H1 (cell line): ENCODE results near the gene PALM2AKAP2. TPM values are rescaled to one million over a fixed set of nuclear protein-coding genes. Genes with fewer than 3 reads are reported as not detected.

ENCODE experiments used
- CTCF ChIA-PET: fragments of 300-600 bp; sonication (Branson Sonifier 250); formaldehyde crosslinking; loops from one replicate; lab custom pipeline; 2021; ENCODE audit not compliant: partially characterized antibody; lab: Charles Lee
- POLR2A ChIA-PET: fragments of 300-600 bp; sonication (Branson Sonifier 250); formaldehyde crosslinking; loops from one replicate; lab custom pipeline; 2021; ENCODE audit warnings: inconsistent platforms; ENCODE audit not compliant: partially characterized antibody; lab: Charles Lee
- DNase-seq, 2 experiments: peaks; one replicate each; pipeline versions ENCODE4 v3.0.0 to v3.0.0-alpha.2; 2010 to 2022; ENCODE audit warnings: low spot score in 2 of 2, low read depth in 1 of 2, mixed read lengths in 1 of 2
- FAIRE-seq: peaks from 2 replicates; lab custom pipeline; 2011; peaks lifted over from hg19 to GRCh38; lab: Jason Lieb, UNC
- H2AFZ ChIP-seq: 2 replicates; pipeline ENCODE4 v1.8.1; 2012; ENCODE audit warnings: low read length, inconsistent platforms
- H2AK5ac ChIP-seq: 2 replicates; pipeline ENCODE4 v1.6.1; 2013; ENCODE audit warnings: low read depth, low read length
- H2BK120ac ChIP-seq: replicated peaks from 2 replicates; pipeline ENCODE3; 2013; ENCODE audit warnings: low read depth, low read length, inconsistent platforms
- H2BK12ac ChIP-seq: 2 replicates; pipeline ENCODE4 v1.6.1; 2013; ENCODE audit warnings: low read depth, low read length
- H2BK15ac ChIP-seq: 2 replicates; pipeline ENCODE4 v1.6.1; 2013; ENCODE audit warnings: low read length
- H2BK20ac ChIP-seq: 2 replicates; pipeline ENCODE4 v1.6.1; 2013; ENCODE audit warnings: low read length
- H2BK5ac ChIP-seq: 2 replicates; pipeline ENCODE4 v1.6.1; 2013; ENCODE audit warnings: low read depth, low read length
- H3K14ac ChIP-seq: 2 replicates; pipeline ENCODE4 v1.6.1; 2013; ENCODE audit warnings: inconsistent platforms; ENCODE audit not compliant: insufficient read length
- H3K18ac ChIP-seq: 2 replicates; pipeline ENCODE4 v1.6.1; 2013; ENCODE audit warnings: low read length; ENCODE audit errors: extremely low read depth
- H3K23ac ChIP-seq: 2 replicates; pipeline ENCODE4 v1.6.1; 2013; ENCODE audit warnings: inconsistent platforms; ENCODE audit not compliant: insufficient read length
- H3K23me2 ChIP-seq: 2 replicates; pipeline ENCODE4 v1.6.1; 2013; ENCODE audit warnings: low read depth, low read length
- H3K27ac ChIP-seq: 2 replicates; pipeline ENCODE4 v1.6.1; 2011; ENCODE audit warnings: low read depth, low read length, inconsistent platforms
- H3K27me3 ChIP-seq, 4 experiments: replicated peaks in 1 of 4; 1 replicate in 1 of 4; 2 replicates in 3 of 4; pipeline versions ENCODE4 v1.6.1 to v1.8.1; 2011 to 2013; ENCODE audit warnings: low read length in 3 of 4, mild to moderate bottlenecking in 3 of 4, inconsistent platforms in 2 of 4, mixed read lengths in 2 of 4, moderate library complexity in 1 of 4; ENCODE audit not compliant: control insufficient read depth in 3 of 4, insufficient read depth in 3 of 4; ENCODE audit errors: extremely low read depth in 1 of 4
- H3K36me3 ChIP-seq, 4 experiments: 2 replicates each; pipeline versions ENCODE4 v1.6.1 to v1.8.1; 2011 to 2013; ENCODE audit warnings: mild to moderate bottlenecking in 4 of 4, low read length in 3 of 4, moderate library complexity in 2 of 4, control low read depth in 1 of 4, inconsistent platforms in 1 of 4; ENCODE audit not compliant: insufficient read depth in 4 of 4, control insufficient read depth in 2 of 4
- H3K4ac ChIP-seq: replicated peaks from 2 replicates; pipeline ENCODE3; 2013; ENCODE audit warnings: low read length, low read depth, mixed read lengths, inconsistent platforms; ENCODE audit not compliant: insufficient read length
- H3K4me1 ChIP-seq, 4 experiments: replicated peaks in 1 of 4; 1 replicate in 1 of 4; 2 replicates in 3 of 4; pipeline versions ENCODE4 v1.6.1 to v1.8.1; 2011 to 2013; ENCODE audit warnings: low read length in 3 of 4, inconsistent platforms in 2 of 4, mixed read lengths in 1 of 4; ENCODE audit not compliant: insufficient read depth in 4 of 4, control insufficient read depth in 3 of 4
- H3K4me2 ChIP-seq, 2 experiments: 2 replicates each; pipeline versions ENCODE4 v1.6.1 to v1.8.1; 2011 to 2013; ENCODE audit warnings: low read depth in 2 of 2, low read length in 2 of 2, control low read depth in 1 of 2, inconsistent platforms in 1 of 2, mild to moderate bottlenecking in 1 of 2; ENCODE audit not compliant: insufficient read depth in 1 of 2
- H3K4me3 ChIP-seq, 4 experiments: fragments of 200-600, 300-600 bp in 1 of 4; sonication (generic), shearing (Covaris generic), sonication (Bioruptor Twin) in 1 of 4; 2 replicates each; pipeline versions ENCODE4 v1.5.1 to v1.8.1; 2011 to 2016; ENCODE audit warnings: low read length in 4 of 4, low read depth in 3 of 4, control low read depth in 2 of 4, inconsistent platforms in 2 of 4, mild to moderate bottlenecking in 2 of 4, mixed read lengths in 1 of 4, moderate library complexity in 1 of 4; ENCODE audit not compliant: insufficient read depth in 2 of 4; ENCODE audit errors: extremely low read depth in 1 of 4
- H3K56ac ChIP-seq: replicated peaks from 2 replicates; pipeline ENCODE3; 2013; ENCODE audit warnings: low read depth, mild to moderate bottlenecking, mixed read lengths, low read length, inconsistent platforms; ENCODE audit not compliant: insufficient read length
- H3K79me1 ChIP-seq: 2 replicates; pipeline ENCODE4 v1.6.1; 2013; ENCODE audit warnings: low read depth, low read length, control low read depth
- H3K79me2 ChIP-seq, 2 experiments: 2 replicates each; pipeline versions ENCODE4 v1.6.1 to v1.8.1; 2012 to 2013; ENCODE audit warnings: low read length in 2 of 2, mild to moderate bottlenecking in 2 of 2, inconsistent platforms in 1 of 2; ENCODE audit not compliant: insufficient read depth in 2 of 2, control insufficient read depth in 1 of 2
- H3K9ac ChIP-seq, 4 experiments: replicated peaks in 1 of 4; 1 replicate in 1 of 4; 2 replicates in 3 of 4; pipeline versions ENCODE4 v1.6.1 to v1.8.1; 2011 to 2013; ENCODE audit warnings: low read depth in 3 of 4, low read length in 3 of 4, control low read depth in 2 of 4, mild to moderate bottlenecking in 2 of 4, moderate library complexity in 2 of 4, inconsistent platforms in 1 of 4; ENCODE audit errors: extremely low read depth in 1 of 4
- H3K9me3 ChIP-seq, 2 experiments: 2 replicates each; pipeline versions ENCODE4 v1.6.1 to v1.8.1; 2012 to 2013; ENCODE audit warnings: mild to moderate bottlenecking in 2 of 2, moderate library complexity in 2 of 2, control low read depth in 1 of 2, inconsistent platforms in 1 of 2, low read depth in 1 of 2, low read length in 1 of 2, mixed read lengths in 1 of 2; ENCODE audit not compliant: insufficient read depth in 2 of 2
- H4K20me1 ChIP-seq, 2 experiments: replicated peaks in 1 of 2; 2 replicates each; pipeline versions ENCODE3 to v1.8.1; 2011 to 2013; ENCODE audit warnings: inconsistent platforms in 2 of 2, low read length in 2 of 2, mild to moderate bottlenecking in 1 of 2; ENCODE audit not compliant: insufficient read depth in 2 of 2, control insufficient read depth in 1 of 2
- H4K5ac ChIP-seq: 2 replicates; pipeline ENCODE4 v1.6.1; 2013; ENCODE audit warnings: low read length, low read depth, mixed read lengths, inconsistent platforms; ENCODE audit not compliant: insufficient read length
- H4K8ac ChIP-seq: 2 replicates; pipeline ENCODE4 v1.8.0; 2013; ENCODE audit warnings: mild to moderate bottlenecking, moderate library complexity, low read length, inconsistent platforms; ENCODE audit not compliant: insufficient read depth; ENCODE audit errors: extremely low read depth
- H4K91ac ChIP-seq: replicated peaks from 2 replicates; pipeline ENCODE3; 2013; ENCODE audit warnings: low read length, mixed read lengths, inconsistent platforms; ENCODE audit not compliant: insufficient read length
- BRCA1 ChIP-seq: IDR thresholded peaks from 2 replicates; pipeline ENCODE4 v1.6.1; 2012; ENCODE audit warnings: low read depth, low read length, improper control_type of control experiment
- CREB1 ChIP-seq: IDR thresholded peaks from 2 replicates; pipeline ENCODE4 v1.6.1; 2012; ENCODE audit warnings: inconsistent platforms
- E2F6 ChIP-seq: IDR thresholded peaks from 2 replicates; pipeline ENCODE4 v1.6.1; 2012; ENCODE audit warnings: inconsistent platforms
- EGR1 ChIP-seq: IDR thresholded peaks from 2 replicates; pipeline ENCODE4 v1.6.1; 2011; ENCODE audit warnings: low read depth, low read length, borderline replicate concordance
- EZH2 ChIP-seq: fragments of 200-600 bp; sonication (generic); IDR thresholded peaks from 2 replicates; pipeline ENCODE4 v1.7.1; 2012; ENCODE audit warnings: low read depth, mild to moderate bottlenecking, moderate library complexity, low read length, inconsistent platforms; ENCODE audit not compliant: severe bottlenecking
- GABPA ChIP-seq: IDR thresholded peaks from 2 replicates; pipeline ENCODE4 v1.6.1; 2011; ENCODE audit warnings: mild to moderate bottlenecking, low read length, moderate library complexity, borderline replicate concordance; ENCODE audit not compliant: insufficient read depth
- KDM5A ChIP-seq: fragments of 200-600 bp; IDR thresholded peaks from 2 replicates; pipeline ENCODE4 v1.7.1; 2012; ENCODE audit warnings: mild to moderate bottlenecking, low read length, inconsistent platforms, mixed read lengths
- MAX ChIP-seq: IDR thresholded peaks from 2 replicates; pipeline ENCODE4 v1.6.1; 2012; ENCODE audit warnings: inconsistent platforms
- POU5F1 ChIP-seq: IDR thresholded peaks from 2 replicates; pipeline ENCODE4 v1.6.1; 2011; ENCODE audit warnings: low read depth, mild to moderate bottlenecking, low read length, moderate library complexity
- SP2 ChIP-seq: IDR thresholded peaks from 2 replicates; pipeline ENCODE4 v1.6.1; 2012; ENCODE audit warnings: mild to moderate bottlenecking, low read length, inconsistent platforms
- TCF12 ChIP-seq: IDR thresholded peaks from 2 replicates; pipeline ENCODE4 v1.6.1; 2011; ENCODE audit warnings: low read depth, mild to moderate bottlenecking, low read length
- USF2 ChIP-seq: IDR thresholded peaks from 2 replicates; pipeline ENCODE4 v1.6.1; 2011; ENCODE audit warnings: low read length, improper control_type of control experiment
- YY1 ChIP-seq: IDR thresholded peaks from 2 replicates; pipeline ENCODE4 v1.6.1; 2011; ENCODE audit warnings: low read depth, mild to moderate bottlenecking, low read length
- WGBS, 2 experiments: shearing (Covaris generic) in 1 of 2; methylation state at CpG; one replicate each; pipeline versions ENCODE4 v1.1.6 to v1.1.7; 2013 to 2015; ENCODE audit warnings: low lambda C conversion rate in 2 of 2, mixed read lengths in 2 of 2, inconsistent platforms in 1 of 2, low coverage in 1 of 2, missing lambda C conversion rate in 1 of 2; ENCODE audit not compliant: insufficient replicate concordance in 2 of 2, insufficient coverage in 1 of 2, insufficient read length in 1 of 2; ENCODE audit errors: extremely low coverage in 1 of 2, missing lambda C conversion rate in 1 of 2; 5-methylcytosine and 5-hydroxymethylcytosine counted together
- polyA plus RNA-seq, 7 experiments: library from polyadenylated mRNA; depleted of rRNA in 3 of 7; stranded (reverse) in 5 of 7; unstranded in 2 of 7; fragments of >200 nt in 5 of 7; fragments of 200-250 nt in 2 of 7; gene quantifications; 1 replicate in 5 of 7; 2 replicates in 1 of 7; 4 replicates in 1 of 7; pipeline versions ENCODE4 v1.2.1 to v1.2.3, GENCODE V29; 2011 to 2013; ENCODE audit warnings: missing spikeins in 2 of 7, mixed read lengths in 2 of 7
- total RNA-seq: library from RNA; stranded (reverse); fragmentation: NEBNext Ultra II Directional; extraction: Animal tissue kit (Norgen Biotek cat#: 25700); gene quantifications from 2 replicates; pipeline ENCODE4 v1.2.1, GENCODE V29; 2021

PALM2AKAP2 gene
- total and polyA plus RNA-seq, 2 of the 8 experiments (the other 6 are each of a cell fraction or from before 2014, with no cell fraction given), result 0.38 to 20.5 TPM

GRCh38 chr9:109816490-109816889 is 36.5 kb downstream of the PALM2AKAP2 start:
- Histone ChIP-seq H4K5ac (no peak overlapping the region), H3K79me2 (no peaks in the 10 kb centered on the region), H3K27me3 (no peaks in the 10 kb centered on the region), H3K27ac (no peak overlapping the region), H3K18ac (no peak overlapping the region), H2BK5ac (no peak overlapping the region), H3K4me1 (peaks cover 0 to 5% (median 0%) of the 10 kb centered on the region in 4 experiments; a peak in 1 of 7 replicates), H3K23me2 (no peaks in the 10 kb centered on the region), H2AFZ (no peak overlapping the region), H3K4me2 (no peak overlapping the region), H2AK5ac (no peak overlapping the region), H3K9me3 (no peaks in the 10 kb centered on the region), H3K79me1 (no peaks in the 10 kb centered on the region), H2BK12ac (peak overlapping the region; percentile 65; the same call in 1 of the 2 replicates), H3K4me3 (no peak overlapping the region), H2BK120ac (no peak overlapping the region), H4K8ac (no peak overlapping the region), H2BK15ac (no peak overlapping the region), H4K91ac (no peak overlapping the region), H3K36me3 (no peaks in the 10 kb centered on the region), H2BK20ac (no peak overlapping the region), H4K20me1 (peaks cover 0 to 2% of the 10 kb centered on the region in 2 experiments), H3K9ac (no peak overlapping the region), H3K23ac (no peak overlapping the region), H3K14ac (no peak overlapping the region), H3K56ac (no peak overlapping the region), H3K4ac (no peak overlapping the region)
- POLR2A ChIA-PET, result interaction anchor here (0.9 to 1.0 kb wide), 2 partner anchors 37 to 243 kb away, joined by 3 read pairs; no protein-coding TSS in a partner anchor
- 87% methylated on average over 4 of the region's 4 CpGs; no CpG with 5 or more reads in 1 of the 2 experiments for whole genome bisulfite sequencing, 2 experiments
- FAIRE-seq, result no peak
- no peak for DNase-seq
- CTCF ChIA-PET, result interaction anchor here (0.8 to 5.1 kb wide), 17 partner anchors 11 to 406 kb away, joined by 3 to 68 read pairs (median 4); no protein-coding TSS in a partner anchor
- TF ChIP-seq CREB1 (no peak), POU5F1 (no peak), KDM5A (no peak), EZH2 (no peak), EGR1 (no peak), MAX (no peak), SP2 (no peak), YY1 (no peak), BRCA1 (no peak), USF2 (no peak), TCF12 (no peak), E2F6 (no peak), GABPA (no peak)
